HG03060 (cell line): ENCODE measurements around the gene HDAC7.

Experiments used
- ATAC-seq: cut with Tn5 transposase; IDR thresholded peaks from one replicate; pipeline ENCODE4 v1.9.1; 2021; ENCODE audit warnings: low read depth, moderate number of reproducible peaks; ENCODE audit not compliant: unreplicated experiment

HDAC7 gene

GRCh38 chr12:47833591-47834012 is 13.9 kb upstream of the HDAC7 start:
- ATAC-seq, result no peak

GRCh38 chr12:47832263-47832933 is 12.7 kb upstream of the HDAC7 start:
- ATAC-seq, result no peak

GRCh38 chr12:47829584-47829983 is 9.9 kb upstream of the HDAC7 start:
- ATAC-seq, result no peak

GRCh38 chr12:47828976-47829482 is 9.3 kb upstream of the HDAC7 start:
- ATAC-seq, result no peak

GRCh38 chr12:47828008-47828975 is 8.6 kb upstream of the HDAC7 start:
- ATAC-seq, result no peak

- ATAC-seq, result no peak
Measured at GRCh38 chr12:47825173-47825639, 5.5 kb upstream of the HDAC7 start.

- ATAC-seq, result no peak
Measured at GRCh38 chr12:47824635-47825034, 4.9 kb upstream of the HDAC7 start.

- no peak for ATAC-seq
Measured at GRCh38 chr12:47824198-47824597, 4.5 kb upstream of the HDAC7 start.

- no peak for ATAC-seq
Measured at GRCh38 chr12:47823422-47824086, 3.9 kb upstream of the HDAC7 start.

- no peak for ATAC-seq
Measured at GRCh38 chr12:47822863-47823262, 3.2 kb upstream of the HDAC7 start.

GRCh38 chr12:47822401-47822800 is 2.7 kb upstream of the HDAC7 start:
- no peak for ATAC-seq

GRCh38 chr12:47821346-47821706 is 1.6 kb upstream of the HDAC7 start:
- no peak for ATAC-seq

- no peak for ATAC-seq
Measured at GRCh38 chr12:47820631-47821345, 1.1 kb upstream of the HDAC7 start.

- no peak for ATAC-seq
Measured at GRCh38 chr12:47819138-47819895, 386 bp downstream of the HDAC7 start.

GRCh38 chr12:47818467-47819137 is 1.1 kb downstream of the HDAC7 start:
- ATAC-seq, result no peak

- ATAC-seq, result no peak
Measured at GRCh38 chr12:47818007-47818376, 1.7 kb downstream of the HDAC7 start.

- ATAC-seq, result no peak
Measured at GRCh38 chr12:47817272-47818006, 2.3 kb downstream of the HDAC7 start.
